Gastroesophageal sphincter (tissue), 4 donors: ENCODE measurements around the gene FBXW7. TPM values are rescaled to one million over a fixed set of nuclear protein-coding genes. Genes with fewer than 3 reads are reported as not detected.

Experiments
- ATAC-seq: fragments of 150-250 bp; one replicate; pipeline ENCODE4 v1.9.1; 2016; ENCODE audit warnings: mild to moderate bottlenecking, moderate library complexity
- H3K27ac ChIP-seq, 4 donors: fragments of 200-600 bp; sonication (generic) in 3 of 4; 1 replicate in 3 of 4; 2 replicates in 1 of 4; pipeline ENCODE4 v1.5.1; 2016 to 2019
- H3K27me3 ChIP-seq: fragments of 200-600 bp; sonication (generic); one replicate; pipeline ENCODE4 v1.5.1; 2019
- H3K36me3 ChIP-seq, 2 donors: fragments of 200-600 bp; sonication (generic); one replicate each; pipeline ENCODE4 v1.5.1; 2019; ENCODE audit warnings: control low read depth in 1 of 2
- H3K4me1 ChIP-seq, 3 donors: fragments of 200-600 bp; sonication (generic); 1 replicate in 2 of 3; 2 replicates in 1 of 3; pipeline ENCODE4 v1.5.1; 2016 to 2019; ENCODE audit warnings: control low read depth in 2 of 3
- H3K4me3 ChIP-seq, 2 donors: fragments of 200-600 bp; sonication (generic); one replicate each; pipeline ENCODE4 v1.5.1; 2019; ENCODE audit warnings: mild to moderate bottlenecking in 1 of 2, moderate library complexity in 1 of 2
- H3K9me3 ChIP-seq, 3 donors: fragments of 200-600 bp; sonication (generic); one replicate each; pipeline ENCODE4 v1.5.1; 2017 to 2019; ENCODE audit warnings: control low read depth in 2 of 3
- CTCF ChIP-seq, 4 experiments: fragments of 200-600 bp in 2 of 4; fragments of 450-650 bp in 2 of 4; sonication (generic) in 1 of 4; IDR thresholded peaks; one replicate each; pipeline ENCODE4 v1.5.1; 2017 to 2019; ENCODE audit warnings: antibody characterized with exemption in 4 of 4, mild to moderate bottlenecking in 2 of 4, moderate library complexity in 2 of 4
- EP300 ChIP-seq: sonication (generic); formaldehyde crosslinking; IDR thresholded peaks from one replicate; pipeline ENCODE4 v1.6.1; 2017; ENCODE audit warnings: antibody characterized with exemption, mild to moderate bottlenecking
- POLR2A ChIP-seq, 2 donors: fragments of 450-650 bp; IDR thresholded peaks; one replicate each; pipeline ENCODE4 v1.6.1; 2017; ENCODE audit warnings: antibody characterized with exemption in 2 of 2, mild to moderate bottlenecking in 2 of 2, moderate library complexity in 1 of 2
- POLR2AphosphoS5 ChIP-seq: sonication (generic); formaldehyde crosslinking; IDR thresholded peaks from one replicate; pipeline ENCODE4 v1.6.1; 2017; ENCODE audit warnings: antibody characterized with exemption
- WGBS, 2 donors: methylation state at CpG; one replicate each; pipeline ENCODE4 v1.1.5; 2018; ENCODE audit warnings: low coverage in 1 of 2; 5-methylcytosine and 5-hydroxymethylcytosine counted together
- total RNA-seq, 4 donors: library from RNA; depleted of rRNA; stranded (reverse); fragments of >200 nt; gene quantifications; one replicate each; pipeline ENCODE4 v1.1.0, GENCODE V29; 2016

Gene FBXW7
- total RNA-seq, 4 donors from 2014 or later: 55.1 to 120 (median 85.5) TPM

DNA sequence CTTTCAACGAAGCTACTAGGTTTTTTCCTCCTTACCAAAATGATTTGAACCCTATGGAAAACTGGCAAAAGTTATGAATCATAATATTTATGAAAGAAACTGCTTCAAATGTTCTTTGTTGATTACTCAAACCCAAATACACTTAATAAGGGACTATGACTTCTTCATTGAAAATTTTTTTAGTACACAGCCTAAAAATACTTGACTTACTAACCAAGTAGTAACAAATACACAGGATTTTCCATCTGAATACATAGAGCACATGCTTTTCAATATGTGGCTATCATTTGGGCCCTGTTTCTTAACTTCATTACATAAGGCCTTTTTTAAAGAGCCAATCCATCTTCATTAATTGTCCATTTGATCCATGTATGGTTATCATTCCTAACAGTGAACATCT is 171.5 kb downstream of the FBXW7 start:
- no peaks in the 10 kb centered on the region for H3K9me3 ChIP-seq
- 38 to 44% methylated on average over 1 of the region's 1 CpG for WGBS, 2 donors
- H3K4me1 ChIP-seq: peaks cover 0 to 25% (median 0%) of the 10 kb centered on the region in 3 donors
- no peak for ATAC-seq
- H3K27ac ChIP-seq: no peak overlapping the region
- TF ChIP-seq CTCF (IDR thresholded peaks at IDR 0.05): no peak
- no peak for TF ChIP-seq POLR2A (IDR thresholded peaks at IDR 0.05)
- TF ChIP-seq POLR2AphosphoS5: no peak
- no peak for TF ChIP-seq EP300
- no peaks in the 10 kb centered on the region for H3K36me3 ChIP-seq
- H3K27me3 ChIP-seq: no peaks in the 10 kb centered on the region
- no peak overlapping the region for H3K4me3 ChIP-seq

GRCh38 chr4:152363904-152364303 is 172.0 kb downstream of the FBXW7 start:
- no peak overlapping the region for H3K4me3 ChIP-seq
- H3K4me1 ChIP-seq: peaks cover 0 to 23% (median 0%) of the 10 kb centered on the region in 3 donors
- no peaks in the 10 kb centered on the region for H3K36me3 ChIP-seq
- TF ChIP-seq POLR2A (IDR thresholded peaks at IDR 0.05) (no peak), CTCF (IDR thresholded peaks at IDR 0.05) (no peak), EP300 (no peak), POLR2AphosphoS5 (no peak)
- no peak overlapping the region for H3K27ac ChIP-seq
- WGBS, 2 donors: 85 to 95% methylated on average over 2 of the region's 2 CpGs
- ATAC-seq: no peak
- no peaks in the 10 kb centered on the region for H3K27me3 ChIP-seq
- H3K9me3 ChIP-seq: no peaks in the 10 kb centered on the region

GRCh38 chr4:152363086-152363485 is 172.8 kb downstream of the FBXW7 start:
- Histone ChIP-seq H3K27ac (no peak overlapping the region), H3K4me3 (no peak overlapping the region), H3K27me3 (no peaks in the 10 kb centered on the region), H3K36me3 (no peaks in the 10 kb centered on the region), H3K9me3 (no peaks in the 10 kb centered on the region), H3K4me1 (peaks cover 0 to 23% (median 0%) of the 10 kb centered on the region in 3 donors)
- TF ChIP-seq POLR2A (IDR thresholded peaks at IDR 0.05) (no peak), POLR2AphosphoS5 (peak; percentile 20), CTCF (IDR thresholded peaks at IDR 0.05) (no peak), EP300 (no peak)
- peak; percentile 62 for ATAC-seq

DNA sequence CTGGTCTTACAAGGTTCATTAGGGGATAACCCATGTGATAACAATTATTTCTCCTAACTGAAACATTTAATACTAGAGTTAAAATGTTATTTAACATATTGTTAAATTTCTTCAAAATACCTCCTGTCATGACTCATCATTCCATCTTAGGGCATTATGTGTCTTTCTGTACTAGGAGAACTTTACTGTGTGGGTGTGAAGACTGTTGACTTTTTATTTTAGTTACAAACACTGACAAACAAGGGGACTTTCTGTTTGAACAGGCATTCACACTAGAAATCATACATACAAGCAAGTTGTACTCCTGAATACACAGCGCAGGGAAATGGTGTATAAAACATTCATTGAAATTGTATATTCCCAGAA is 175.9 kb downstream of the FBXW7 start:
- no peak overlapping the region for H3K4me3 ChIP-seq
- peaks cover 0 to 44% (median 4%) of the 10 kb centered on the region in 3 donors for H3K4me1 ChIP-seq
- 86 to 100% methylated on average over 1 of the region's 1 CpG for WGBS, 2 donors
- no peaks in the 10 kb centered on the region for H3K9me3 ChIP-seq
- H3K27ac ChIP-seq: no peak overlapping the region
- H3K36me3 ChIP-seq: no peaks in the 10 kb centered on the region
- no peaks in the 10 kb centered on the region for H3K27me3 ChIP-seq
- no peak for TF ChIP-seq CTCF (IDR thresholded peaks at IDR 0.05)
- no peak for TF ChIP-seq POLR2A (IDR thresholded peaks at IDR 0.05)
- no peak for TF ChIP-seq POLR2AphosphoS5
- TF ChIP-seq EP300: no peak
- ATAC-seq: no peak

- H3K4me1 ChIP-seq: peaks cover 0 to 42% (median 4%) of the 10 kb centered on the region in 3 donors
- H3K9me3 ChIP-seq: no peaks in the 10 kb centered on the region
- no peaks in the 10 kb centered on the region for H3K27me3 ChIP-seq
- WGBS, 2 donors: 88 to 96% methylated on average over 8 to 9 of the region's 9 CpGs
- H3K4me3 ChIP-seq: no peak overlapping the region
- no peak overlapping the region for H3K27ac ChIP-seq
- H3K36me3 ChIP-seq: no peaks in the 10 kb centered on the region
- TF ChIP-seq POLR2A (IDR thresholded peaks at IDR 0.05): no peak
- TF ChIP-seq POLR2AphosphoS5: no peak
- TF ChIP-seq CTCF (IDR thresholded peaks at IDR 0.05): no peak
- TF ChIP-seq EP300: no peak
- ATAC-seq: no peak
These were observed 176.5 kb downstream of the FBXW7 start for GRCh38 chr4:152359208-152360044.
